Transverse colon (tissue), 4 donors: ENCODE measurements around the gene RAPGEF1.

Experiments
- CTCF ChIP-seq, 5 experiments: fragments of 200-600 bp in 3 of 5; fragments of 450-650 bp in 2 of 5; sonication (generic) in 3 of 5; IDR thresholded peaks; 1 replicate in 2 of 5; 2 replicates in 3 of 5; pipeline ENCODE4 v1.5.1; 2016 to 2017; ENCODE audit warnings: antibody characterized with exemption in 5 of 5, inconsistent platforms in 3 of 5, mild to moderate bottlenecking in 2 of 5, moderate library complexity in 1 of 5
- EP300 ChIP-seq: sonication (generic); formaldehyde crosslinking; IDR thresholded peaks from one replicate; pipeline ENCODE4 v1.6.1; 2017; ENCODE audit warnings: antibody characterized with exemption, low read depth
- POLR2A ChIP-seq: fragments of 450-650 bp; IDR thresholded peaks from one replicate; pipeline ENCODE4 v1.6.1; 2016; ENCODE audit warnings: antibody characterized with exemption, mild to moderate bottlenecking, moderate library complexity
- POLR2AphosphoS5 ChIP-seq, 3 donors: sonication (generic); formaldehyde crosslinking; IDR thresholded peaks; one replicate each; pipeline ENCODE4 v1.6.1; 2016; ENCODE audit warnings: antibody characterized with exemption in 3 of 3

DNA sequence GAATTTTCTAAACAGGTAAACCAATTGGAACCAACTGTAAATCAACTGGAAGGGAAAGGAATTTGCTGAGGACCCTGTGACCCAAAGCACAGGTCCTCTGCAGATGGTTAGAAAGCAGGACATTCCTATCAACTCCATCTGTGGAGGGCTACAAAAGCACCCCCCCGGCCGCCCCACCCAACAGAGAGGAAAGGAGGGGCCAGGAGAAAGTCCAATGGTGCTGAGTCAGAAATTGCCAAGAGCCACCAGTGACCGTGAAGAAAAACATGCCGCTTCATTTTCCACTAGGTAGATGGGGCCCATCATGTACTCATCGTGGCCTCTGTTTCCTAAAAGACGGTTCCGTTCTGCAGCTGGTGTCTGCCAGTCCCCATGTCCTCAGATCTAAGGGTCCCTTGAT, 66.3 kb downstream of the RAPGEF1 start:
- TF ChIP-seq CTCF (IDR thresholded peaks at IDR 0.05) (no peak), POLR2AphosphoS5 (IDR thresholded peaks at IDR 0.05) (no peak), EP300 (no peak), POLR2A (no peak)
